Endothelial cell of umbilical vein (primary cell): Measurements from ENCODE around the gene SOD3. TPM values are rescaled to one million over a fixed set of nuclear protein-coding genes. Genes with fewer than 3 reads are reported as not detected.

Source experiments
- BruUV-seq: library from RNA; stranded (reverse); fragments of 400-500 nt; replicated peaks from 2 replicates; lab custom pipeline; 2021; lab: Mats Ljungman, UMichigan
- CTCF ChIA-PET: fragments of 300-600, 350-600 bp; sonication (Branson Sonifier 250); formaldehyde crosslinking; loops from one replicate; lab custom pipeline; 2021; ENCODE audit warnings: antibody characterized with exemption, inconsistent platforms; lab: Charles Lee
- POLR2A ChIA-PET: fragments of 300-600, 350-600 bp; sonication (Branson Sonifier 250); formaldehyde crosslinking; loops from one replicate; lab custom pipeline; 2021; ENCODE audit warnings: antibody characterized with exemption, inconsistent platforms; lab: Charles Lee
- DNase-seq: peaks from one replicate; pipeline ENCODE4 v3.0.0-alpha.2; 2011; ENCODE audit warnings: low read depth, low spot score
- FAIRE-seq: peaks from 2 replicates; lab custom pipeline; 2011; peaks lifted over from hg19 to GRCh38; lab: Jason Lieb, UNC
- H2AFZ ChIP-seq: 2 replicates; pipeline ENCODE4 v1.6.0; 2012; ENCODE audit warnings: low read depth, low read length, control low read depth, inconsistent platforms
- H3K27ac ChIP-seq: 2 replicates; pipeline ENCODE4 v1.5.1; 2011; ENCODE audit warnings: low read depth, mild to moderate bottlenecking, control low read depth, low read length, moderate library complexity; ENCODE audit not compliant: insufficient read depth
- H3K27me3 ChIP-seq, 2 experiments: 2 replicates each; pipeline versions ENCODE4 v1.6.0 to v1.6.1; 2011; ENCODE audit warnings: low read length in 2 of 2, mixed read lengths in 1 of 2; ENCODE audit not compliant: control insufficient read depth in 2 of 2, insufficient read depth in 2 of 2
- H3K36me3 ChIP-seq, 2 experiments: 2 replicates in 1 of 2; 3 replicates in 1 of 2; pipeline ENCODE4 v1.5.1; 2011; ENCODE audit warnings: low read length in 2 of 2, mild to moderate bottlenecking in 1 of 2, moderate library complexity in 1 of 2; ENCODE audit not compliant: control insufficient read depth in 2 of 2, insufficient read depth in 2 of 2; ENCODE audit errors: extremely low read depth in 1 of 2
- H3K4me1 ChIP-seq: 3 replicates; pipeline ENCODE4 v1.5.1; 2011; ENCODE audit warnings: mild to moderate bottlenecking, low read length; ENCODE audit not compliant: control insufficient read depth, insufficient read depth; ENCODE audit errors: extremely low read depth
- H3K4me2 ChIP-seq: 2 replicates; pipeline ENCODE4 v1.6.1; 2011; ENCODE audit warnings: low read length, control low read depth, mixed read lengths; ENCODE audit not compliant: insufficient read depth
- H3K4me3 ChIP-seq, 3 experiments: fragments of 200-600 bp in 1 of 3; sonication (generic), shearing (Covaris generic) in 1 of 3; replicated peaks in 1 of 3; 2 replicates each; pipeline ENCODE4 v1.5.1; 2011 to 2016; ENCODE audit warnings: control low read depth in 3 of 3, low read length in 3 of 3, mild to moderate bottlenecking in 2 of 3, inconsistent platforms in 1 of 3, low read depth in 1 of 3, moderate library complexity in 1 of 3; ENCODE audit not compliant: insufficient read depth in 1 of 3
- H3K79me2 ChIP-seq: 2 replicates; pipeline ENCODE4 v1.6.0; 2012; ENCODE audit warnings: low read length, inconsistent platforms; ENCODE audit not compliant: control insufficient read depth, insufficient read depth
- H3K9ac ChIP-seq: replicated peaks from 2 replicates; pipeline ENCODE3; 2011; ENCODE audit warnings: low read length, control low read depth; ENCODE audit not compliant: insufficient read depth; ENCODE audit errors: extremely low read depth
- H3K9me1 ChIP-seq: replicated peaks from 3 replicates; pipeline ENCODE4 v1.6.0; 2011; ENCODE audit warnings: mild to moderate bottlenecking, low read length; ENCODE audit not compliant: control insufficient read depth, insufficient read depth; ENCODE audit errors: extremely low read depth
- H3K9me3 ChIP-seq: replicated peaks from 2 replicates; pipeline ENCODE4 v1.5.1; 2012; ENCODE audit warnings: low read length, inconsistent platforms; ENCODE audit not compliant: control insufficient read depth, insufficient read depth
- H4K20me1 ChIP-seq: replicated peaks from 2 replicates; pipeline ENCODE3; 2011; ENCODE audit warnings: mild to moderate bottlenecking, low read length; ENCODE audit not compliant: control insufficient read depth, insufficient read depth; ENCODE audit errors: extremely low read depth
- EZH2 ChIP-seq: IDR thresholded peaks from 2 replicates; pipeline ENCODE4 v1.6.1; 2012; ENCODE audit warnings: borderline replicate concordance, low read depth, mild to moderate bottlenecking, moderate library complexity, low read length, inconsistent platforms; ENCODE audit not compliant: severe bottlenecking
- FOS ChIP-seq: IDR thresholded peaks from 2 replicates; pipeline ENCODE4 v1.6.1; 2011; ENCODE audit warnings: mild to moderate bottlenecking, low read length, moderate library complexity, borderline replicate concordance; ENCODE audit not compliant: insufficient read depth
- GATA2 ChIP-seq: IDR thresholded peaks from 2 replicates; pipeline ENCODE4 v1.7.0; 2011; ENCODE audit warnings: low read depth, mild to moderate bottlenecking, moderate library complexity, mixed read lengths, low read length; ENCODE audit not compliant: insufficient read length, insufficient read depth
- JUN ChIP-seq: IDR thresholded peaks from 2 replicates; pipeline ENCODE4 v1.6.1; 2011; ENCODE audit warnings: borderline replicate concordance, low read depth; ENCODE audit not compliant: insufficient read length, insufficient read depth
- MYC ChIP-seq: IDR thresholded peaks from one replicate; pipeline ENCODE4 v1.6.1; 2011; ENCODE audit warnings: mild to moderate bottlenecking, low read depth, low read length
- POLR2A ChIP-seq: IDR thresholded peaks from 2 replicates; pipeline ENCODE4 v1.6.1; 2012; ENCODE audit warnings: low read depth, mild to moderate bottlenecking, control low read depth, low read length
- POLR2AphosphoS5 ChIP-seq: IDR thresholded peaks from 2 replicates; pipeline ENCODE4 v1.6.1; 2012; ENCODE audit warnings: low read depth, mild to moderate bottlenecking, control low read depth, low read length, moderate library complexity; ENCODE audit not compliant: insufficient read depth
- dilution Hi-C: fragments of 300-500 bp; cut with MboI; formaldehyde crosslinking; loops from one replicate; pipeline ENCODE4 v1.15.0; 2019; ENCODE audit warnings: low sequenced_read_pairs; ENCODE audit not compliant: extremely low pct_ligation_motif_present
- intact Hi-C: fragments of 100-400 bp; cut with micrococcal nuclease; formaldehyde crosslinking; loops from one replicate; pipeline ENCODE4 v1.10.0; 2022
- polyA plus RNA-seq, 4 experiments: library from polyadenylated mRNA; depleted of rRNA in 3 of 4; stranded (reverse) in 3 of 4; unstranded in 1 of 4; fragments of >200 nt; gene quantifications; 2 replicates each; pipeline versions ENCODE4 v1.2.1 to v1.2.3, GENCODE V29; 2011 to 2012; ENCODE audit warnings: missing spikeins in 1 of 4
- total RNA-seq: library from RNA; stranded (reverse); gene quantifications from 2 replicates; pipeline ENCODE4 v1.2.3, GENCODE V29; 2021
- TF ChIP-seq, protein P1 (sequence below): IDR thresholded peaks from 2 replicates; pipeline ENCODE4 v1.6.1; 2011; ENCODE audit not compliant: insufficient read depth, insufficient read length
- TF ChIP-seq, protein P2 (sequence below), 2 donors: IDR thresholded peaks; 1 replicate in 1 of 2; 2 replicates in 1 of 2; pipeline ENCODE4 v1.5.1; 2011; ENCODE audit warnings: low read length in 2 of 2, mild to moderate bottlenecking in 2 of 2, moderate library complexity in 2 of 2, control low read depth in 1 of 2, inconsistent platforms in 1 of 2, low read depth in 1 of 2; ENCODE audit not compliant: insufficient read depth in 1 of 2; ENCODE audit errors: extremely low read depth in 1 of 2

SOD3 gene
- total and polyA plus RNA-seq, 2 donors (not counting 3 experiments of a cell fraction or from before 2014, with no cell fraction given), result not detected

DNA sequence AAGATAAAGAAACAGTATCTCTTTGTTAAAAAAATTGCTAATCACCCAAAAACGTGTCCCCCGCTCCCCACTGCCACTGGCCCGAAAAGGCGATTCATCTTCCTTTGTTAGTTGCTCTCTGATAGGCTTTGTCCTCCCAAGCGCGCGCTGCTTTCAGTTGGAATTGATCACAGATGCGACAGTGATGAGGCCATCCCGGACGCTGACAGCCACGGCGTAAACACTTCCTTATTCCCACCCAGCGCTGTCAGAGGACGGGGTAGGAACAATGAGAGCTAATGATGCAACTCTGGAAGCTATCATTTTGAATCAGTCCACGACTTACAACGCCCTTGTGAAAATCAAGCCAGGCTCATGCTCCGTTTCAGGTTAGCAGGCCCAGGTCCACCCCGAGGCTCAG lies 21.4 kb downstream of the SOD3 start:
- Histone ChIP-seq H3K9me3 (no peaks in the 10 kb centered on the region), H3K4me2 (no peak overlapping the region), H3K27me3 (no peaks in the 10 kb centered on the region), H3K4me3 (no peak overlapping the region), H4K20me1 (no peaks in the 10 kb centered on the region), H3K36me3 (no peaks in the 10 kb centered on the region), H3K79me2 (no peaks in the 10 kb centered on the region), H2AFZ (no peak overlapping the region), H3K9ac (no peak overlapping the region), H3K4me1 (no peaks in the 10 kb centered on the region), H3K9me1 (no peaks in the 10 kb centered on the region), H3K27ac (no peak overlapping the region)
- POLR2A ChIA-PET, result no interaction called here
- dilution Hi-C loops (no loop called here), intact Hi-C loops (no loop called here)
- TF ChIP-seq JUN (no peak), GATA2 (no peak), POLR2AphosphoS5 (no peak), POLR2A (no peak), FOS (no peak), EZH2 (no peak), MYC (no peak)
- TF ChIP-seq, protein P1, sequence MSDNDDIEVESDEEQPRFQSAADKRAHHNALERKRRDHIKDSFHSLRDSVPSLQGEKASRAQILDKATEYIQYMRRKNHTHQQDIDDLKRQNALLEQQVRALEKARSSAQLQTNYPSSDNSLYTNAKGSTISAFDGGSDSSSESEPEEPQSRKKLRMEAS, result no peak
- TF ChIP-seq, protein P2, sequence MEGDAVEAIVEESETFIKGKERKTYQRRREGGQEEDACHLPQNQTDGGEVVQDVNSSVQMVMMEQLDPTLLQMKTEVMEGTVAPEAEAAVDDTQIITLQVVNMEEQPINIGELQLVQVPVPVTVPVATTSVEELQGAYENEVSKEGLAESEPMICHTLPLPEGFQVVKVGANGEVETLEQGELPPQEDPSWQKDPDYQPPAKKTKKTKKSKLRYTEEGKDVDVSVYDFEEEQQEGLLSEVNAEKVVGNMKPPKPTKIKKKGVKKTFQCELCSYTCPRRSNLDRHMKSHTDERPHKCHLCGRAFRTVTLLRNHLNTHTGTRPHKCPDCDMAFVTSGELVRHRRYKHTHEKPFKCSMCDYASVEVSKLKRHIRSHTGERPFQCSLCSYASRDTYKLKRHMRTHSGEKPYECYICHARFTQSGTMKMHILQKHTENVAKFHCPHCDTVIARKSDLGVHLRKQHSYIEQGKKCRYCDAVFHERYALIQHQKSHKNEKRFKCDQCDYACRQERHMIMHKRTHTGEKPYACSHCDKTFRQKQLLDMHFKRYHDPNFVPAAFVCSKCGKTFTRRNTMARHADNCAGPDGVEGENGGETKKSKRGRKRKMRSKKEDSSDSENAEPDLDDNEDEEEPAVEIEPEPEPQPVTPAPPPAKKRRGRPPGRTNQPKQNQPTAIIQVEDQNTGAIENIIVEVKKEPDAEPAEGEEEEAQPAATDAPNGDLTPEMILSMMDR (IDR thresholded peaks at IDR 0.05; ENCODE audit: extremely low read depth in 1 of 2, insufficient read depth in 1 of 2, low read depth in 1 of 2, low read length in 2 of 2), result no peak
- FAIRE-seq (no peak), DNase-seq (no peak)
- CTCF ChIA-PET, result no interaction called here
- BruUV-seq, result no TSS peak
